ENCODE results near the gene LMAN2L. TPM values are rescaled to one million over a fixed set of nuclear protein-coding genes. Genes with fewer than 3 reads are reported as not detected.

Gene LMAN2L
- total RNA-seq, 2 experiments from 2014 or later: 1.1 to 1.8 TPM

GRCh38 chr2:96680561-96681141 is 59.2 kb downstream of the LMAN2L start:
- no peaks in the 10 kb centered on the region for H3K36me3 Mint-ChIP-seq (ENCODE audit: low read depth)
- H3K4me3 Mint-ChIP-seq: no peak overlapping the region
- ATAC-seq (ENCODE audit: poor library complexity): no peak
- no peaks in the 10 kb centered on the region for H3K4me1 ChIP-seq (ENCODE audit: insufficient read depth, low read length)
- H3K27ac ChIP-seq (ENCODE audit: low read depth in 1 of 2, low read length in 2 of 2): no peak overlapping the region
- DNase-seq: no peak
- intact Hi-C loops (cut with DNase I, micrococcal nuclease): no loop called here
- no peaks in the 10 kb centered on the region for H3K36me3 ChIP-seq (ENCODE audit: insufficient read depth, low read length)
- no peaks in the 10 kb centered on the region for H3K27me3 ChIP-seq (ENCODE audit: control insufficient read depth in 1 of 2, insufficient read depth in 2 of 2, low read length in 2 of 2)
- H3K9me3 ChIP-seq (ENCODE audit: control insufficient read depth in 1 of 2, insufficient read depth in 1 of 2, low read length in 2 of 2): no peaks in the 10 kb centered on the region
- POLR2A ChIA-PET: no interaction called here
- no peak for TF ChIP-seq CTCF (IDR thresholded peaks at IDR 0.05)
- H3K27me3 Mint-ChIP-seq: peaks cover 3% of the 10 kb centered on the region
- H3K4me1 Mint-ChIP-seq (ENCODE audit: low read depth): no peaks in the 10 kb centered on the region
- CTCF ChIA-PET: no interaction called here
- H3K9me3 Mint-ChIP-seq: no peaks in the 10 kb centered on the region
- no peak overlapping the region for H3K27ac Mint-ChIP-seq
- H3K4me3 ChIP-seq (ENCODE audit: low read length): no peak overlapping the region

GRCh38 chr2:96679848-96680247 is 60.0 kb downstream of the LMAN2L start:
- no peaks in the 10 kb centered on the region for H3K9me3 Mint-ChIP-seq
- no peak for DNase-seq
- no peak overlapping the region for H3K27ac Mint-ChIP-seq
- Histone ChIP-seq H3K4me1 (ENCODE audit: insufficient read depth, low read length) (no peaks in the 10 kb centered on the region), H3K4me3 (ENCODE audit: low read length) (no peak overlapping the region), H3K27ac (ENCODE audit: low read depth in 1 of 2, low read length in 2 of 2) (no peak overlapping the region), H3K27me3 (ENCODE audit: control insufficient read depth in 1 of 2, insufficient read depth in 2 of 2, low read length in 2 of 2) (no peaks in the 10 kb centered on the region), H3K9me3 (ENCODE audit: control insufficient read depth in 1 of 2, insufficient read depth in 1 of 2, low read length in 2 of 2) (no peaks in the 10 kb centered on the region), H3K36me3 (ENCODE audit: insufficient read depth, low read length) (no peaks in the 10 kb centered on the region)
- no peak for ATAC-seq (ENCODE audit: poor library complexity)
- no peak overlapping the region for H3K4me3 Mint-ChIP-seq
- intact Hi-C loops (cut with DNase I, micrococcal nuclease): no loop called here
- ChIA-PET CTCF (no interaction called here), POLR2A (no interaction called here)
- H3K36me3 Mint-ChIP-seq (ENCODE audit: low read depth): no peaks in the 10 kb centered on the region
- no peaks in the 10 kb centered on the region for H3K4me1 Mint-ChIP-seq (ENCODE audit: low read depth)
- peaks cover 3% of the 10 kb centered on the region for H3K27me3 Mint-ChIP-seq
- TF ChIP-seq CTCF (IDR thresholded peaks at IDR 0.05): no peak

GRCh38 chr2:96669539-96670215 is 70.2 kb downstream of the LMAN2L start:
- no peak for ATAC-seq (ENCODE audit: poor library complexity)
- ChIA-PET POLR2A (no interaction called here), CTCF (no interaction called here)
- Histone ChIP-seq H3K27me3 (ENCODE audit: control insufficient read depth in 1 of 2, insufficient read depth in 2 of 2, low read length in 2 of 2) (no peaks in the 10 kb centered on the region), H3K27ac (ENCODE audit: low read depth in 1 of 2, low read length in 2 of 2) (no peak overlapping the region), H3K36me3 (ENCODE audit: insufficient read depth, low read length) (no peaks in the 10 kb centered on the region), H3K4me3 (ENCODE audit: low read length) (no peak overlapping the region), H3K9me3 (ENCODE audit: control insufficient read depth in 1 of 2, insufficient read depth in 1 of 2, low read length in 2 of 2) (no peaks in the 10 kb centered on the region), H3K4me1 (ENCODE audit: insufficient read depth, low read length) (no peaks in the 10 kb centered on the region)
- no peaks in the 10 kb centered on the region for H3K27me3 Mint-ChIP-seq
- no peak overlapping the region for H3K27ac Mint-ChIP-seq
- H3K9me3 Mint-ChIP-seq: no peaks in the 10 kb centered on the region
- intact Hi-C loops (cut with DNase I, micrococcal nuclease): no loop called here
- DNase-seq: no peak
- H3K4me1 Mint-ChIP-seq (ENCODE audit: low read depth): no peaks in the 10 kb centered on the region
- H3K36me3 Mint-ChIP-seq (ENCODE audit: low read depth): no peaks in the 10 kb centered on the region
- no peak for TF ChIP-seq CTCF (IDR thresholded peaks at IDR 0.05)
- no peak overlapping the region for H3K4me3 Mint-ChIP-seq
